GM21367 (cell line): ENCODE data around the gene ZNF292.
"Not testable (repeated sequence)": the region's sequence is repeated elsewhere in the genome, so short reads cannot be mapped to it uniquely, and the experiment has no call there.

ENCODE experiments used
- ATAC-seq: cut with Tn5 transposase; IDR thresholded peaks from one replicate; pipeline ENCODE4 v1.9.1; 2021; ENCODE audit not compliant: unreplicated experiment

ZNF292 gene

DNA sequence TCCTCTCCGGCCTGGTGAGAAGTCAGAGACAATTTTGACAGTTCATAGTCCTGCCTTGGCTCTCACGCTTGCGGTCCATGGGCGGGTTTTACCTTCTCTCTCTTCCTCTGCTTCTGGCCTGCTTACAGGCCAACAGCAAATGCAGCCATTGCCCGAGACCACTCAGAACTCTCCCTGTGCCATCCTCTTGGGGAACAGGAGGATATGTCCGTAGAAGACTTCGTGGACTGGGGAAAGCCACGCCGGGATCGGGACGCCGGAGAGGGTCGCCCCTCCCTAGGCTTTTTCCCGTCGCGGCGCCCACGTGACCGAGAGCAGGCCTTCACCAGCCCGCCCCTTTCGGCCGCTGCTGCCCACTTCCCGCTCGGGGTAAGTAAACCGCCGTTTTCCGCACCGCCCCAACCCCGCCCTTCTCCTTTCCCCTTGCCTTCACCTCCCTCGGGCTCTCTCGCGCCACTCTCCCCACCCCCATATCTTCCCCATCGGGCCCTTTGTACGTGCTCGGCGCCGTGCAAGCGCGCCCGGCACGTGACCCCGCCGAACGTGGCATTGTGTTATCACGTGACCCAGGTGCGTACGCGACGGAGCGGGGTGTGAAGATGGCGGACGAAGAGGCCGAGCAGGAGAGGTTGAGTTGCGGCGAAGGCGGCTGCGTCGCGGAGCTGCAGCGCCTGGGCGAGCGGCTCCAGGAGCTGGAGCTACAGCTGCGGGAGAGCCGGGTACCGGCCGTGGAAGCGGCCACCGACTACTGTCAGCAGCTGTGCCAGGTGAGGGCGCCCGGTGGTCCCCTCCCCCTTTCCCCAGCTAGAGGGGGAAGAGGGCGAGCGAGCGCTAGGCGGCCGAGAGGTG lies at the start of gene ZNF292:
Gene ZNF292 (plus strand): TSS at position 573 of the 849 bp plus-strand sequence. CDS start 27 bp downstream, at position 600.
- peak; percentile 75 for ATAC-seq

DNA sequence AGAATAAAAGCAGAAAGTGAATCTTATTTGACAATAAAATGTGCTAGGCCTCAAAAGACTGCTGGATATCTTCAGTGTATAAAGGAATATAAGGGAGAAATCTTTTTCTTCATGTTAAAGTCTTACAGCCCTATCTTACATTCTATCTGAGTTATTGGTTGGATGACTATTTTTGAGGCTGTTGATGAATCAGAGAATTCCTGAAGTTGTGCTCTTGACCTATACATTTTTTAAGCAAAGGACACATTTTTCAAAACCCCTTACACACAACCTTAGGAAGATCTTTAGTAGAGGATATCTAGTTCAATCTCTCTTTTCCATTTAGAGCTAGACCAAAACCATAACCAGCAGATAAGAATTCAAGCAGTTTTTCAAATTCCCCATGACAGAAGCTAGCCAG lies 49.5 kb upstream of the ZNF292 start:
- ATAC-seq, result no peak

DNA sequence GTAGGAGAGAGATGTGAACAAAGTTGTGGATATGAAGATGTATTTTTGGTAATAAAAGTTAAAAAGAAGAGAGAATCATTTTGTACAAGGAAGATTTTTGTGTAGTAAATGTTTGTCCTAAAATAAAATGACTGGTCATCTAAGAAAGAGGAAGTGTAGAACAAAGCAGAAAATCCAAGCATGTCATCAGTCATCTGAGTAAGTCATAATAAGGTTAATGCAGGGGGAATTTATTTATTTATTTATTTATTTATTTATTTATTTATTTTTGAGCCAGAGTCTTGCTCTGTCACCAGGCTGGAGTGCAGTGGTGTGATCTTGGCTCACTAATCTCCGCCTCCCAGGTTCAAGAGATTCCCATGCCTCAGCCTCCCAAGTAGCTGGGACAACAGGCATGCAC lies 44.7 kb upstream of the ZNF292 start:
- no peak for ATAC-seq

DNA sequence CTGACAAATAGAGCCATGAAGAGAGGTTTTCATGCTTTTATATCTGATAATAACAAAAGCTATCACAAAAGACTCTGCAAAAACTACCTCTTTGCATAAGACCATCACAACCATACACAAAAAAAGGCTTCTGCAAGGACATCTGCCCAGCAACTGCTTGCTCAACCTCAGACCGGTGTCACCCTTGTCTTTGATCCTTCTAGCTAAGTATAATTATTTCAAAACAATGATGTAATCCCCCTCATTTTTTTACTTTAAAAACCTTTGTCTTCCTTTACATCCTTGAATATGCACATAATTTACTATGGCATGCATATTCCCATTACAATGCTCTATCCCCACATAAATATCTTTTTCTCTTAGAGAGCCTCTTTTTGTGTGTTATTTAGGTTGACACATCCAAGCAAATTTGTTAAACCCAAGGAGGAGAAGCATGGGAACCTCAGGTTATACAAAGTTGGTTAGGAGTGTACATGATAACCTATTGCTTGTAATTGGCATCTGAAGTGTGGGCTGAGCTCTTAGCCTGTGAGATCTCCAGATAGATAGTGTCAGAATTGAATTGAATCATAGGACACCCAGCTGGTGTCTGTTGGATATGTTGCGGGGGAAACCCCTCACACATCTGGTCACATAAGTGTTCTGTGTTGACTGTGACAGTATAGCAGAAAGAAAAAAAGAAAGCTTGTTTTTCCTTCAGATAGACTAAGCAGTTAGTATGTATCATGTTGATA lies 39.8 kb upstream of the ZNF292 start:
- peak; percentile 80 for ATAC-seq

DNA sequence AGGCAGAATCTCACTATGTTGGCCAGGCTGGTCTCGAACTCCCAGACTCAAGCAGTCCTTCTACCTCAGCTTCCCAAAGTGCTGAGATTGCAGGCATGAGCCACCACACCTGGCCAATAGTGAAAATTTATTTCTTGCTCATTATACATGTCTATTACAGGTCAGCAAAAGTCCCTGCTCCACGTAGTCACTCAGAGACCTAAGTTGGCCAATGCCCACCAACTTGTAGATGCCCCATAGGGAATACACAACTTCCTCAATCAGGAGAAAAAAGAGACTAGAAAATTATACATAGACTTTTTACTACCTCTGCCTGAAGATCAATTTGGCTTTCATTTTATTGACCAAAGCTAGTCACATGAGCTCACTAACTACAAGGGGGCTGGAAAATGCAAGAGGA lies 38.4 kb upstream of the ZNF292 start:
- ATAC-seq, result no peak

DNA sequence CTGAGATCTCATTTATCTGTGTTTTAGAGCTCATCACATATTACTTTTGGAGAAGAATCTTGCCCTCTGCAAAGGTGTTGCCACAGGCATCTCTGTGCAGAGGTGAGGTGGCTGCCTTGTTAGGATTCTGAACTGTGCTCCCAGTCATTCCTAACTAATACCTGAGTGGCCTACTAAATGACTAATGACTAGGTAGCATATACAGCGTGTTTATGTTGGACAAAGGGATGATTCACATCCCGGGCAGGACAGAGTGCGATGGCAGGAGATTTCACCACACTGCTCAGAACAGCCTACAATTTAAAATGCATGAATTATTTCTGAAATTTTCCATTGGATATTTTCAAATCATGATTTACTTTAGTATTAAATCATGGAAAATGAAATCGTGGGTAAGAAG lies 37.3 kb upstream of the ZNF292 start:
- no peak for ATAC-seq

DNA sequence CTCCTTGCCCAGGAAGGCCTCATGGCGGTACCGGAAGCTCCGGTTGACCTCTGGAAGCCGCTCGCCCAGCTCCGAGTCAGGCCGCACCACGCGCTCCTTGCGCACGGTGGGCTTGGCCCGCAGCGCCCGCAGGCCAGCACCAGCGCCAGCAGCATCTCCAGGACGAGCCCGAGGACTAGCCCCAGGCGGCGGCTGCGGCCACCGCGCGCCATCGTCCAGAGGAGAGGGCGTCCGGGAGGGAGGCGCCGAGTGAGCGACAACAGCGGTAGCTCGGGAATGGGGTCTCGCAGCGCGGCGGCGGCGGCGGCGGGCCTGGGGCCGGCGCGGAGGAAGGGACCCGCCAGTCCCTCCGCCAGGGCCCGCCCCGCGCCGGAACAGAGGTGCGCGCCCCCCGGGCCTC lies 32.9 kb upstream of the ZNF292 start:
- no peak for ATAC-seq

DNA sequence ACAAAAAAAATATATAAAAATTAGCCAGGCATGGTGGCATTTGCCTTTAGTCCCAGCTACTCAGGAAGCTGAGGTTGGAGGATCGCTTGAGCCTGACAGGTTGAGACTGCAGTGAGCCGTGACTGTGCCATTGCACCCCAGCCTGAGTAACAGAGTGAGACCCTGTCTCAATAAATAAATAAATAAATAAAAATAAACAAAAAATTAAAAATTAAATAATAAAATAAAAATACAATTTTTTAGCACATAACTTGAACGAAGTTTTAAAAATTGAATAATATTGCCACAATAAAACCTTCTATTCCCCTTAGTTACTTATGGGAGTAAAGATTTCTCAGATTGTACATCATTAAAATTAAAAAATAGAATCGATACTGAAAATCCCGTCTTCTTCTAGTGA lies 31.3 kb upstream of the ZNF292 start:
- ATAC-seq, result no peak

DNA sequence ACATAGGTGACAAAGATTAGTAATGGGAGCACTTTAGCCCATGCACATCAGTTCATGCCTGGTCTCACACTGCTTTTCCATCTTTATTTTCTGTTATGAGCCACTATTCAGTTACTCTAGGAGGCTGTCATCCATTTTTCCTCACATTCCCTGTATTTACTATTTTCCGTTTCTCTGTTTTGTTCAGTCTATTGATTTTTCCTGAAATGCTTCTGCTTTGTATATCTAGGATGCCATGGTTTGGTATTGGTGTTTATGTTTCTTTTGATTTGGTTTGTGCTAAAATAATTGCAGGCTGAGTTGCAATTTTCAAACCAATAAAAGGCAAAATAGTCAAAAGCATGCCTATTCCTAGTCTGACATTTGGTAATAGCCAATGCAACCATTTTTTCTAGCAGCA lies 28.9 kb upstream of the ZNF292 start:
- ATAC-seq, result no peak

DNA sequence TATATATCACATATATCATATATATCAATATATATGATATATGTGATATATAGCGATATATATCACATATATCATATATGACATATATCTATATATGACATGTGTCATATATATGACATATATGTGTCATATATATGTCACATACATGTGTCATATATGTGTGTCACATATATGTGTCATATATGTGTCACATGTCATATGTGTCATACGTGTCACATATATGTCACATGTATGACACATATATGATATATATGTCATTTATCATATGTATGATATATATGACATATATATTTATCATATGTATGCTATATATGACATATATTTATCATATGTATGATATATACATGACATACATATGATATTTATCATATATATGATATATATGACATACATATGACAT lies 27.6 kb upstream of the ZNF292 start:
- no peak for ATAC-seq

DNA sequence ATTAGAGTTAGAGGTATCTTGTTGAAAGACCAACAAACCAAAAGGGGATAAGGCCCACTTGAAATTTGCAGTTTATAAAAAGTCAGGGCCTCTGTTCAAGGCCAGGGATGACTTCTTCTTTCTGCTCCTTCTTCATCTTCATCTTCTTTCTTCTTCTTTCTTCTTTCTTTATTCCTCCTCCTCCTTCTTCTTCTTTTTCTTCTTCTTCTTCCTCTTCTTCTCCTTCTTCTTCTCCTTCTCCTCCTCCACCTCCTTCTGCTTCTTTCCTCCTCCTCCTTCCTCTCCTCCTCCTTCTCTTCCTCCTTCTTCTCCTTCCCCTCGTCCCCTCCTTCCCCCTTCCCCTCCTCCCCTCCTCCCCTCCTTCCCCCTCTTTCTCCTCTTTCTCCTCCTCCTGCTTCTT lies 18.4 kb upstream of the ZNF292 start:
- no peak for ATAC-seq

DNA sequence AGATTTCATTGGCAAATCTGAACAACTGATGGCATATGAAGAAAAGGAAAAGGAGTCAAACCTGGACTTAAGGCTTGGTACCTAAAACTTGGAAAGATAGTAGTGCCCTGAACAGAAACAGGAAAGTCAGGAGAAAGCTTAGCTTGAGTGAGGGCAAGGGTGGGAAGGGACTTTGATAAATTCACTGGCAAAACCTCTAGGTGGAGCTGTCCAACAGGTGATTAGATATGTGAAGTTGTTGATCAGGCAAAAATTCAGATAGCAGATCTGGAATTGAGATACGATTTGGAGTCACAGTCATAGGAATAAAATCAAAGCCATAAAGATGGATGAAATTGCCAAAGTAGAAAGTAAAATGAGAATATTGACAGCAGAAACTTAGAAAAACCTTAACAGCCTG lies 16.1 kb upstream of the ZNF292 start:
- no peak for ATAC-seq

DNA sequence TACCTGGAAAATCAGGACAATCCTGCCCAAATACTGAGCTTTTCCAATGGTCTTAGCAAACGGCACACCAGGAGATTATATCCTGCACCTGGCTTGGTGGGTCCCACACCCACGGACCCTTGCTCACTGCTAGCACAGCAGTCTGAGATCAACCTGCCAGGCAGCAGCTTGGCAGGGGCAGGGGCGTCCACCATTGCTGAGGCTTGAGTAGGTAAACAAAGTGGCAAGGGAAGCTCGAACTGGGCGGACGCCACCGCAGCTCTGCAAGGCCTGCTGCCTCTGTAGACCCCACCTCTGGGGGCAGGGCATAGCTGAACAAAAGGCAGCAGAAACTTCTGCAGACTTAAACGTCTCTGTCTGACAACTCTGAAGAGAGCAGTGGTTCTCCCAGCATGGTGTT lies 15.4 kb upstream of the ZNF292 start:
- not testable (repeated sequence) for ATAC-seq

DNA sequence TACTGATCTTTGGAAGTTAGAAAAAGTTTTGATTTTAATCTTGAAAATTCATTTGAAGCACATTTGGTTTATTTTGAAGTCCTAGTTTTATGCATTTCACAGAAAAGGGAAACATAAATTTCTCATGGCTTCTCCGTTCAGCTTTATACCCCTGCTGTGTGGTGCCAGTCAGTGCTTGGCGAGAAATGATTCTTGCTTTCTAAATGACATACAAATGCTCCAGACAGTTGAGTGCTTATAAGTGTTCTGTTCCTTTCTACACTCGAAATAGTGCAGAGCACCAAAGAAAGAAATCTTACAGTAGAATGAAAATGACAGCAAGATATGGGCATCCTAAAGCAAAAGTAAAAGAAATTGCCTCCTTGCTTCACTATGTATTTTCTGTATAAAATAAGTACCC lies 9.0 kb upstream of the ZNF292 start:
- peak; percentile 66 for ATAC-seq

DNA sequence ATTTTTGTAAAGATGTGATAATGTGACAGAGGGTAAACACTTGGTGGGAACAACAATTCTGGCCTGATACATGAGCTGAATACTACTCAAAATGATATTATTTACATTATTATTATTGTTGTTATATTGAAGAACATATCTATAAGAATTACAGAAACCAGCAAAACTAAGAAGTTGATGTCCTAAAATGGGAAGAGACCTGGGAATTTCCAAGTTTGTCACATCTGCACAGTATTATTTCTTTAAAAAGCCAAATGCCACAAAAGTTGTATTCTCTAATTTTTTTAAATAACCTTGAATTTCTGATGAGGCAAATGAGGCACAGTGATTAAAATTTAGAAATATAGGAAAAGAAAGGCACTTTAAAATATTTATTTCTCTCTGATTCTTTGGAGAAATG lies 5.0 kb upstream of the ZNF292 start:
- ATAC-seq, result no peak

DNA sequence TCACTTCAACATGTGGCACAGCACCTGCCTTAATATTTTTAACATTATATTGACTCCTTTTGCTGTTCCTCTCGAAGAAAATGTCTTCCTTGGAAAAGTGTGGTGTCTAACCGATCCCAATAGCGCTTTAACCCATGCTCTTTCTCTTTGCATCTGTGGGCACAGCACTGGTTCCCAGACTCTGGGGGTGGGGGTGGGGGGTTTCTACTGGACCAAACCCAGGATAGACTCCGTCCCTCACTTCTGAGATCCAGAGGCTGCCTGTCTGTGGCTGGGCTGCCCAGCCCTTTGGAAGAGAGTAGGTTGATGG lies 3.9 kb upstream of the ZNF292 start:
- no peak for ATAC-seq

DNA sequence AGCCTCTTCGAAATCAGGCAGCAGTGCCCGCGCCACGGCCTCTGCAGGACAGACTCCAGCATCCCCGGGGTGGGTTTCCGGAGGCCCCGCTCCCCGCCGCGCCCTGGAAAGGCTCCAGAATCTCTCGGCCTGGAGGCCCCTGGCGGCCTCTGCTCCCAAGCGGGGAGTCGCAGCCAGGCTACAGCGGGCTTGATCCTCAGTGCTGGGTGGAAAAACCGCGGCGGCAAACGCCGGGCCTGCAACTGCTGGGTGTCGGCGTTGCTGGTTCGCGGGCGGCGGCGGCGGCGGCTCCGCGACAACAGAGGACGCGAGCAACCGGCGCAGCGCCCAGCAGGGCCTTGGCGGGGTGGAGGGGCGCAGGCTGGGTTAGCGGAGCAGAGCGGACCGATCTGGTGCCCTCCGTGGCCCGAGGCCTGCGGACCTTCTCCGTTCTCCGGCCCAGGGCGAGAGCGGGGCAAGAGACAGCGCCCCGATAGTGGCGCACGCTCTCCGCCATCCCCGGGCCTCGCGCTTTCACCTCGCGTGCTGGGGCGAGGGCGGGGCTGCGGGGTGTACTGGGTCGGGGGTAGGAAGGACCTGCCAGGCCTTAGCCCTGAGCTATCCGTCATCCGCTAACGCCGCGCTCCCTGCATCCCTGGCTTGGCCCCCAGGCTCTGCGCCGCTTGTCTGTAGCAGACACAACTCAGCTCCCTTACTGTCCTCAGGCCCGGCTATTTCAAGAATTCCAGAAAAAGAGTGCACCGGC lies 3.4 kb upstream of the ZNF292 start:
- ATAC-seq, result peak; percentile 26

DNA sequence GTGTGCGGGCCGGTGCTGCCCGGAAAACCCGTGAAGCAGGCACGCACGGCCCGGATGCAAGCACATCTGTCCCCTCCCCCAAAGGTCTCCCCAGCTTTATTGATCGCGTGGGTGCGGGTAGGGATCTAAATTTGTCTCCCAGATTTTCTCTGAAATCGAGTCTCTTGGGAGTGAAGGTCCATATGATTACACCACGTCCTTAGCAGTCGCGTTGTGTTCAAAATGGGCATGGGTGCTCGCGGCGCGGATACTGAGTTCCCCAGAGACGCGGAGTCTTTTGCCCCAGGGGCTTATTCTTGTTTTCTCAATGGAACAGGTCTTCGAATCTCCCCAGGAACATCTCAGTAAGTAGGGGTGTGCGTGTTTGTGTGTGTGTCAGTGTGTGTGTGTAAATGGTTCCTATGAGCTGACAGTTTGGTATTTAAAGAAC lies 2.8 kb upstream of the ZNF292 start:
- no peak for ATAC-seq

DNA sequence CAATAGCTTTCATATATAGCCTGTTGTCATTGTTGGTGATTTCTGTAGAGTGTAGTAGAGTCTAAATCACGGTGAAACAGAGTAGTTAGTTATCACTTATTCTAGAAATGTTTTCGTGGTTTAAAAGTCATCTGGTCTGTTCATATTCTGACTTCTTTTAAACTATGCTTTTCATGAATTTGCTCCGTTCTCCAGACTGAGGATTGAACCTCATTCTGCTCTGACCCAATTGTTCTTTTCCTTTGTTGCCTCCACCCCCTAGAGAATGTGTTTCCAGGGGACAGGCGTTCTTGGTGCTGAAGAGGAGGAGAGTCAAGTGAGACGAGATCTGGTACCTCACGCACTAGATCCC lies 748 bp upstream of the ZNF292 start:
- ATAC-seq, result no peak

DNA sequence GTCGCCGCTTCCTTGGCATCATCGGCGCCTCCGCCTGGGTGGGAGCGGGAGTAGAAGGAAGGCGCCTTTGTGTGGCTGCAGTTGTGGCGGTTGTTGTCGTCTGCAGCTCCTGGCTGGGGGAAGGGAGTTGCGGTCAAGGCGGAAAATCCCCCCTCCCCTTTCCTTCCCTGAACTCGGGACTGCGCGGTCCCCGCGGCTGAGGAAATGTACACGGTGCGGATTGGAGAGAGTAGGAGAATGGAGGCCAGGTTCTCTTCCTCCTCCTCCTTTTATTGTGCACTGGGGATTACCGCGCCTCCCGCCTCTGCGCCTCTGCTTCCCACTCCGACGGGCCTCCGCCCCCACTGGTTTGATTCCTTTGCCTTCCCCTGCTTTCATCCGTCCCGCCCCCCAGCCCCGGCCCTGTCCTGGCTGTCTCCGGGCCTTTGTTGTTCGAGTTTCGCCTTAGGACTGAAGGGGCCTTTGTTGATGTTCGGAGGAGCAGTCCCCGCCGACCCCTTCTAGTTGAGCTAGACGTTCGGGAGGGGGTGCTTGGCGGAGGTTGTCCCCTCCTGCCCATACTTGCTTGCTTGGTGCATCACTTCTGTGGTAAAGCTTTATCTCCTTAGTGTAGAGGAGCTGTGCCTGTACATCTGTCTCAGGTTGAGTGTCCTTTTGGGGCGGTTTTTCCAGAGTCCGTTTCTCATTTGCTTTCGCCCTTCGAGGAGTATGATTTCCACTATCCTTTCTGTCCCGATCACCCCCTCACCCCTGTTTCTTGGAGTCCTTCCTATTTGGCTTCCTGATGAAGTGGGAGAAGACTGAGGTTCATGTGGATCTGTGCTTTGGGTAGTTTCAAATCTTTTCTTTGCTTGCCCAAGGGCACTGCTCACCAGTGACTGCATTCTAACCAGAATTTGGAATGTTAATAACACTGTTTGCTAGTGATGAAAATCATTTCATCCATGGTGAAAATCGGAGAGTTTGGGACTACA lies 764 bp downstream of the ZNF292 start:
- ATAC-seq, result no peak

DNA sequence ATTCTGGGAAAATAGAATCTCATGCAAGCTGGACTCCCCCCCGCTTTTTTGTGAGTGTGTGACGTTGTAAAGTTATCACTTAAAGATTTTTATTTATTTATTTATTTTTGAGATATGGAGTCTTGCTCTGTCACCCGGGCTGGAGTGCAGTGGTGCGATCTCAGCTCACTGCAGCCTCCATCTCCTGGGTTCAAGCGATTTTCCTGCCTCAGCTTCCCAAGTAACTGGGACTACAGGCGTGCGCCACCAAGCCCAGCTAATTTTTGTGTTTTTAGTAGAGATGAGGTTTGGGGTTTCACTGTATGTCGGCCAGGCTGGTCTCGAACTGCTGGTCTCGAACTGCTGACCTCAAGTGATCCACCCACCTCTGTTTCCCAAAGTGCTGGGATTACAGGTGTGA lies 2.2 kb downstream of the ZNF292 start:
- not testable (repeated sequence) for ATAC-seq
